Occipital lobe (tissue), 2 donors: Measurements from ENCODE around the gene LIPT1. TPM values are rescaled to one million over a fixed set of nuclear protein-coding genes. Genes with fewer than 3 reads are reported as not detected.
A peak's percentile ranks its signal among the peaks of the same experiment; 100 is the strongest.
"Not testable (repeated sequence)": the region's sequence is repeated elsewhere in the genome, so short reads cannot be mapped to it uniquely, and the experiment has no call there.

Experiments
- DNase-seq: peaks from one replicate; lab custom pipeline; 2025; lab: John Stamatoyannopoulos, UW
- total RNA-seq: library from RNA; depleted of rRNA; stranded (reverse); fragments of >200 nt; gene quantifications from one replicate; pipeline ENCODE4 v1.2.3, GENCODE V29; 2014

The LIPT1 gene
- total RNA-seq: 11.5 TPM

DNA sequence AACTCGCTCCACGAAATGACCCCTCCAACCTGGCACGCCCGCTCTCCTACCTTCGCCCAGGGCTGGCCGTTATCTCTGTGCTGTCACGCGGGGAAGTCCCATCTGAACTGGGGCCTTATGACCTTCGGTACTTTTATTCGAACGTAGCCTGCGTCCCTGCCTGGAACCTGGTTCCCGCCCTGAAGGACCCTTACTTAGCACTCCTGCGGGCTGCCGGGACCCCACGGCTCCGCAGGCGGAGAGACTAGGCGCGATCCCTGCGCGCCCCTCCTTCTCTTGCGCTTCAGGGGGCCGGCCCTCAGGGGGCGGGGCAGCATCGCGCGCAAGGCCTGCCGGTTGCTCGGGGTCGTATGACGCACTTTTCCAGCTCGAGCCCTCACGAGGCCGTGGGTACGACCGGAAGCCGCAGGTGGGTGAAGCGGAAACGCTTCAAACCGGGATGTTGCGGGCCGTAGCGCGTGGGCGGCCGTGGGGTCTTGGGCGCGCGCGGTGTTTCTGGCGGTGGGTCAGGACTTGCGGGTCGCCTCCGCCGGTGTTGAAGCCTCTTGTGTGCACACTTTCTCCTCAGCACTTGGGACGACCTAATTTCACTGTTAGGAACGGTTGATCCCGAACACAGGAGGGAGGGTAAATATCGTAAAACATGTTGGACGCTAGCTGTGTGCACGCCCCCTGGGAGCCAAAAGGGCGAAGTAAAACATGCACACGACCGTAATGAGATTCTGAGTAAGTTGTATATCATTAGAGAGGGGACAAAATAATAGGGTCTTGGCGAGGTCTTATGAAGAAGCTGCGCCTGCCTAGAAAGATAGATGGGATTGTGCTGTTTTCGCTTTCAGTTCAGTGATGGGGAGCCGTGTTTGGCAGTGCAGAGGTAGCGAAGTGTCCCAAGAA, at the start of gene LIPT1, which contains the start of gene TSGA10:
TSS of gene LIPT1 (plus strand) at position 325 of the 894 bp plus-strand sequence. CDS start 6,991 bp downstream, outside the sequence.
TSS of gene TSGA10 (minus strand) at position 300 of the 894 bp plus-strand sequence. CDS start 45,503 bp downstream, outside the sequence.
- peak; percentile 86 for DNase-seq

DNA sequence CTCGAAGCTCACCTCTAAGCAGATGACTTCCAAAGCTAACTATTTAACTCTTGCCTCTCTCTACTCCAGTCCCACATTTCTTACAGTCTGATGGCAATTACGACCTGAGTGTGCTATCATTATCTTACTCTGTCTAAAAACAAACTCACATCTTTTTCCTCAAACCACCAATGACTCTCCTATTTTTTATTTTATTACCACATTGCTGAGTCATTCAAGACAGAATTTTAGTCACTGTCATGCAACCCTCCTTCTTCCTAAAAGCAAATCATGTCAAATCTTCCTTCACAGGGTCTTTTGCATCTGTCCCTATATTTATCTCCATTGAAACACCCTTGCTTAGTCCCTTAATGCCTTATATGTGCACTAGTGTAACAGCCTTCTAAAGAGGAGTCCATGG, 47.9 kb upstream of the LIPT1 start:
- no peak for DNase-seq

DNA sequence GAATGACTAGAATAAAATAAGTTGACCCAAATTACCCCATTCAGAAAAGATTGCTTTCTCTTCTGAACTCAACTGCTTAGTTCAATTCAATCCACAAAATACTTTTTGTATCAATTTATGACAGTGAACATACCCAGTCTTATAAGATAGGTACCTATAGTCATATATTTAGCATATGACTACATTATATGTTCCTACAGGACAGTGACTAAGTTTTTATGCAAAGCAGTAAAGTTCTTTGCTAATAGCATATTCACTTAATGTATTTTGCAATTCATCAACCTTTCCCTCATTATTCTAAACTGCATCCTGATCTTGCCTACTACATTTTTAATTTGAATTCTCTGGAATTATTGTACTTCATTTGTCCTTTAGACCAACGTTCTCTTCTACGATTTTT, 43.5 kb upstream of the LIPT1 start:
- no peak for DNase-seq

DNA sequence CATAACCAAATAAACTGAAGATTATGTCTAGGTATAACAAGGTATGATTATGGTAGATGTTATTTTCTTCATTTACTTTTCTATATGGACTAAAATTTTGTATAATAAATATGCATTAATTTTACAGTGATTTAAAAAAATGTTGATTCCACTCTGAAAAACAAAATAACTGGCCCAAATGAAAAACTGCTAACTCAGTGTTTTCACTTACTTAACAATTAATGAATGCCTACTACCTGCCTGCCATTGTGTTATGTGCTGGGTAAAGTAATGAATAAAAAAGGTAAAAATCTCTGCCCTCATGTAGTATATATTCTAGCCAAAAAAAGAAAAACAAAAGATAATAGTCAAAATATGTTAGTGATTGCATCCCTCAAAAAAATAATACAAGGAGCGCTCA, 42.8 kb upstream of the LIPT1 start:
- no peak for DNase-seq

DNA sequence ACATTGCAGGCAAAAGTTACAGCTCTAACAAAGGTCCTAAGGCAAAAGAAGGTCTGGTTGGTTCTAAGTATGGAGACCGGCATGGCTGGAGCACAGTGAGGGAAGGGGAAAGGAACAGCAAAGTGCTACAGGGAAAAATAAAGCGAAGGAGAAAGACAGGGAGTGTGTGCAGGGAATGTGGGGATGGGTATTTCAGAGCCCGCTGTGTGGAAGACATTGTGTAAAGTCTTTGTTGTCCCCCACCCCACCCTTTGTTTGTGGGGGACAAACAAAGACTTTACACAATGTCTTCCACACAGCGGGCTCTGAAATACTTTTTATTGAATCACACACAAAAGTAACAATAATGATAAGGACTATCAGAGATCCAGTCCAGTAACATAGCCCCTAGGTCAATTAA, 42.1 kb upstream of the LIPT1 start:
- no peak for DNase-seq

DNA sequence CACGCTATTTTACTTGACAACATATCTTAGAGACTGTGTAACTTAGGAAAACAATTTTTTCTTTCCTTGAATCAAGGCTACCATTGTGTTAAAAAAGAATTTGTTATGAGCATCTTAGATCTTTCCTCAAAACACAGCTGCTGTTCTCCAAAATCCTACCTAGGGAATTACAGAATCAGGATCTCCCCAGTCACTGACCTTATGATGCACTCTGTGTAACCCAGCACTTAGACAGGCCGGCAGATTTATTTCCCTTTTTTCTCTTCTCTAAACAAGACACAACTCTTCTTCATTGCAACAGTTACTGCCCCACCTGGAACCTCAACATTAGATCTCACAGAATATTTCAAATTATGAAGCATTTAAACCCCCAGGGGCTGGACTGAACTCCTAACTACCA, 26.8 kb upstream of the LIPT1 start:
- DNase-seq: no peak

DNA sequence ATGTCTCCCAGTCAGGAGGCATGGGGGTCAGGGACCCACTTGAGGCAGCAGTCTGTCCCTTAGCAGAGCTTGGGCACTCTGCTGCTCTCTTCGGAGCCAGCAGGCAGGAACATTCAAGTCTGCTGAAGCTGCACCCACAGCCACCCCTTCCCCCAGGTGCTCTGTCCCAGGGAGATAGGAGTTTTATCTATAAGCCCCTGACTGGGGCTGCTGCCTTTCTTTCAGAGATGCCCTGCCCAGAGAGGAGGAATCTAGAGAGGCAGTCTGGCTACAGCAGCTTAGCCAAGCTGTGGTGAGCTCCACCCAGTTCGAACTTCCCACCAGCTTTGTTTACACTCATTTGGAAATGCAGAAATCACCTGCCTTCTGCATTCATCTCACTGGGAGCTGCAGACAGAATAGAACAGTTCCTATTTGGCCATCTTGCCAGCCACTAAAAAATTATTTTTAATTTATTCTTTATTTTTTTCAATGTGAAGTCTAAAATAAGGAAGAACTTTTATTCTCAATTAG, 19.7 kb upstream of the LIPT1 start:
- not testable (repeated sequence) for DNase-seq

DNA sequence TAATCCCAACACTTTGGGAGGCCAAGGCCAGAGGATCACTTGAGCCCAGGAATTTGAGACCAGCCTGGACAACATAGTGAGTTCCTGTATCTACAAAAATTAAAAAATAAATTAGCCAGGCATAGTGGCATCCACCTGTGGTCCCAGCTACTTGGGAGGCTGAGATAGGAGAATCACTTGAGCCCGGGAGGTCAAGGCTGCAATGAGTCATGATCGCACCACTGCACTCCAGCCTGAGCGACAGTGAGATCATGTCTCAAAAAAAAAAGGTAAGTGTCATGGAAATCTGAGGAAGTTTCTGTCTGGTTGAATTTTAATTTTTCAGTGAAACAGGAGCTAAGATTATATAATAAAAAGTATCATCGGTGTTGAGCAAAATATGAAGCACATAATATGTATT, 15.8 kb upstream of the LIPT1 start:
- DNase-seq: no peak

DNA sequence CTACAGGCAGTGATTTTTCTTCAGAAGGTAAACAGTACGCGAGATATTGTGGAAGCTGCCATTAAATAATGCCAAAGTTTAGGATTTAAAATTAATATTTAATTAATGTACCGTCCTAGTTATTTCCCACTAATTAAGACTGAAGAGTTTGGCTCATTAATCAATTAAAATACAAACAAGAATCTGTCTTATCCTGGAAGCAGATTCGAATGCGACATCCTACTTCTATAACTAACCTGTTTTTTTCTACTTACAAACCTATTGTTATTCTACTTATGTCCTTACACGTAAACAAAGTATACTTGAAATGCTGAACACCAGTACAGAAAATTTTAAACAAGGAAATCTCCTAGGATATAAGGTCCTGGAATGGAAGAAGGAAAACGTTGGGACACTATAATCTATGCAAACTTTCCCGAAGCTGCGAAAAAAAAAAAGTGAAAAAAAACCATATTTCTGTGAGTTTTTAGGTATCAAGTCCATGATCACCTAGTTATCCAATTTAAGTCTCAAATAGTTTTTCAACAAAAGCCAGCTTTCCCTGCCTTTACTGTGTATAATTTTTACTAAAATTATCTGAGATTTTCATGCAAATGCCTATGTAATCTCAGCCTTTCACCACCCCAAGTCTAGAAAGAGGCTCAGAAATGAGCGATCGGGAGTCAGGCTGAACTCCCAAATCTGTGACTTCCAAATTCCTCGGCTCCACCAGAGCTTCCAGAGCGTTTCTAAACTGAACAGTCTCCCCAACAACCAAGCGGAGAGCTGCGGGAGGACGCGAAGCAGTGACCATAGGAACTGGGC, 14.5 kb upstream of the LIPT1 start:
- DNase-seq: no peak

DNA sequence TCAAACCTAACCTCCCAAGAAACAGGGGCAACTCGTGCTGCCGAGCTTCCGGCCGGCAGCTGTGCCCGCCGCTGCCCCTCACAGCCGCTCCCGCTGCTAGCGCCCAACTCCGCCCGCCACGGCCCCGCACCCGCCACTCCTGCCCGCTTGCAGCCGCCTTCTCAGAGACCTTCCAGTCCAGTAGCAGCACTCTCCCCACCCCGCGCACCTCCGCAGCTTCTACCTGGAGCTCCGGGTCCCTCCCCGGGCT, 14.0 kb upstream of the LIPT1 start:
- DNase-seq: no peak

DNA sequence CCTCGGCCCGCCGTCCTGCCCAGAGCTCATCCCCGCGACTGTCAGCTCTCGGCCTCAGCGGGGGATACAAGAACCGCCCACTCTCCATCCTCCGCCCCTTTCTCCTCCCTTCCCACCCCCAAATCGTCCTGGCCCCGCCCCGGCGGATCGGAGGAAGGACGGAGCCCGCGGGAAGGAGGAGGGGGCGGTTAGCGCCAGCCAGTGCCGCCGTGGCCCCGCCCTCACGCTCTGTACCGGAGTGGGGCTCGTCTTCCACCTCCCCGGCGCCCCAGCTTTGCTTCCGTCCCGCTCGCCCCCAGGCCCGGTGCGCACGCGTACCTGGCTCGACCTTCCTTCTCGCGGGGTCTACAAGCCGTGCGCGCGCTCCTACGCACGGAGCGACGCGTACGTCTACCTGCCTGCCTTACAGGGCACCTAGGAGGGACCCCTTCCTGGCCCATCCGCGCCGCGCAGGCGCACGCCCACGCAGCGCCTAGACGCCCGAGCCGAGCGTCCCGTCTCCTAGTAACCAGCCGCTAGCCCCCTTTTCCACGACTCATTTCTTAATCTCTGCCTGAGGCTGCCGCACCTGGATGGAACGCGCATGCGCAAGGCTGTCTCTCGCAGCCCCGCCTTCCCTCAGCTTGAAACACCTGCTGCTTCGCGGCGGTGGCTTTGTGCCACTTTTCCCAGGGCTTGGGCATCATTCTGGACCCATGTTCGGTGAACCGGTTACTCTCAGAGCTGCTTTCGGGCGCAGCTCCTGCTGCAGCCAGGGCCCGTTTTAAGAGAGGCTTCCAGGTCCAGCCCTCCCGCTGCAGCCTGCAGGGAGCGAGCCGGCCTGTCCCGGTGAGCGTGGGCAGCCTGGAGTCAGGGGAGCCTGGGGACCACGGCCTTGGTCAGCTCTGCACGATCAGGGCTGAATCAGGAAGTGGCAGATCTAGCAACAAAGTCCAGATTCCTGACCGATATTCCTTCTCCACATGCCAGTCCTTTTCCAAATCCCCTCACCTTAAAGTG, 13.4 kb upstream of the LIPT1 start, which contains the start of gene C2orf15:
TSS of gene C2orf15 (plus strand) at position 598 of the 999 bp plus-strand sequence. CDS start 8,852 bp downstream, outside the sequence.
- DNase-seq: peak; percentile 94

DNA sequence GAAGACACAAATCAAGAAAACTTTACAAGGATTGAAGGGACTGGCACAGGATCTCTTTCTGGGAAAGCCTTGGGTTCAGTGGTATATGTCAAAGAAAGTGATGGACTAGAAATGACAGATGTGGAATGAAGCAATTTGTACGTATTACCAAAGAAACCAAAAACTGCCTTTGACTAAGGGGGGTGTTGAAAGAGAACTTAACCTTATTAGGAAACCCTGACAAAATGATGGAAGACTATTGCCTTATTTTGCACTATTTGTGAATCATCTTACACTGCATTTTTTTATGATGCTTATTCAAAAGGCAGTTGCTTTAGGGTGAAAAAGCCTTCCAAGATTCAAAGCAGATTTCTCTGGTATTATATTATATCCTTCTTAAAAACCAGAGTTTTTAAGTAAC, 4.1 kb upstream of the LIPT1 start:
- no peak for DNase-seq

DNA sequence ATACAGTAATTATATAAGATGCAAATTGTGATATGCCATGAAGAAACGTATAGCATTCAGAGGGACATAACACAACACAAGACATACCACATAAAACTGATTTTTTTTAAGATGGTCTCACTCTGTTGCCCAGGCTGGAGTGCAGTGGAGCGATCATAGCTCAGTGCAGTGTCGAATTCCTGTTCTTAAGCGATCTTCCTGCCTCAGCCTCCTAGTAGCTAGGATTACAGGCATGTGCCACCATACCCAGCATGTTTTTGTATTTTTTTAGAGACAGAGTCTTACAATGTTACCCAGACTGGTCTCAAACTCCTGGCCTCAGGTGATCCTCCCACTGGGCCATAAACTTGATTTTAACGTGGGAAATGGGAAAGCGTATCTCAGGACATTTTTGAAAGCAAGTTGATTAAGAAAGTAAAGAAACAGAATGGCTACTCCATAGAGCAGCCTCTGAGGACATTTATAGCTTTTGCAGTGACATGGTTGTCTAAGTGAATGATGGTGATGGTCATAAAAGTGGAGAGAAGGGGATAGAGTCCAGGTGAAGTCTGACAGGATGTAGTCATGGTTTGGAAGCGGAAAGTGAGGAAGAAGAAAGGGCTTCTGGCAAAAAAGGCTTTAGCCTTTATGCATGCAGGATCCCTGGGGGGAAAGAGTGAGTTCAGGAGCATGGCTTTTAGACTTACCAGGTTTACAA, 2.4 kb upstream of the LIPT1 start:
- DNase-seq: no peak

DNA sequence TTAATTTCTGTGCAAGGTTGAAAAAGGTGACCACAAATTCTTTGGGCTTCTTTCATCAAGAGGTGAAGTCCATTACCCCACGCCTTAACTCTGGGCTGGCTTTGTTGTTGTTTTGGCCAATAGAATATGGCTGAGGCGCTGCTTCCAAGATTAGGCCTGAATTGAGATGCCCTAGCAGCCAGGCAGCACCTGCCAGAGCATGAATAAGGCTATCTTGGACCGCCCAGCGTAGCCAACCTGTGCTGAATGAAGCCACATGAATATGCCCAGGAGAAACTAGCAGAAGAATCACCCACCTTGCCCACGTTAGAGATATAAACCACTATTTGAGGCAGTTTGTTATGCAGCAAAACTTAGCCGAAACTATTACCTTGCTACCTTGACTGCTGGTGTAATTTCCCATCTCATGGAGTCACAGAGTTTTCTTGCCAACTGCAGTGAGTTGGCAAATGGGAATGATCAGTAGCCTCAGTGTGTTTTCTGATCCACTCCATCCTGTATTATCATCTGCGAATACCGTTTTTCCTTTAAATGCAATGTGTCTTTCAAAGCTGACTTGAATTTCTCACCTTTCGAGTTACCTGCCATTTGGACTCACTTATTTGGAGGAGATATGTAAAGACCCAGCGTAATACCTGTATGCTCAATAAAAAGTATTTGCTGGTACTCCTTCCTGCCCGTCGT, 704 bp upstream of the LIPT1 start:
- no peak for DNase-seq

DNA sequence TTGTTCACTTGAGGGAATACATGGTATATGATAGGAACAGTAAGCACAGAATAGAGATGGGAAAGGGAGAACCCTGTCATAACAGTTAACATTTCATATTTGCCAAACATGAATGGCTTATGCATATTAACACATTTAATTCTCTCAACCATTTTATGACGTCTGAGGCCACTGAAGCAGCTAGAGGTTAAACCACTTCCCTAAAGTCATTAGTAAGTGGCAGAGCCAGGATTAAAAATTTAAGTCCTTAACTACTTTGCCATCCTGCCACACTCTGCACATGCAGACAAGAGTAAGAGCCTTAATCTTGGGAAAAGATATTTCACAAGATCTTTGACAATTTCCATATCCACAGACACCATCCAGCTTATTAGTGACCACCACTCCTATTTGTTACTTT, 2.1 kb downstream of the LIPT1 start:
- DNase-seq: no peak

DNA sequence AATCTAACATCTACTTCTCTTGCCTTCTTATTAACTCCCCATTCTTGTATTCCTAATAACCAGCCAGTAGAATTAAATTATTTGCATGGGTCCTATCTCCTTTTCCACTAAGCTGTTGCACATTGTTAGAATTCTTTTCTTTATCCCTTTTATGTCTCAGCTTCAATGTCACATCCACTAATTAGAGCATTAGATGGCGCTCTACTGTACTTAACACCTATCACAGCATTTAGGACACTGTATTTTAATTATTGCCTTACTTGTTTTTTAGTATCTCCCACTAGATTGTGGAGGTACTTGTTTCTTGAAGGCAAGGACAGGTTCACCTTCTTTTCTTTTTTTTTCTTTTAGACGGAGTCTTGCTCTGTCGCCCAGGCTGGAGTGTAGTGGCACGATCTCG, 3.8 kb downstream of the LIPT1 start:
- no peak for DNase-seq

DNA sequence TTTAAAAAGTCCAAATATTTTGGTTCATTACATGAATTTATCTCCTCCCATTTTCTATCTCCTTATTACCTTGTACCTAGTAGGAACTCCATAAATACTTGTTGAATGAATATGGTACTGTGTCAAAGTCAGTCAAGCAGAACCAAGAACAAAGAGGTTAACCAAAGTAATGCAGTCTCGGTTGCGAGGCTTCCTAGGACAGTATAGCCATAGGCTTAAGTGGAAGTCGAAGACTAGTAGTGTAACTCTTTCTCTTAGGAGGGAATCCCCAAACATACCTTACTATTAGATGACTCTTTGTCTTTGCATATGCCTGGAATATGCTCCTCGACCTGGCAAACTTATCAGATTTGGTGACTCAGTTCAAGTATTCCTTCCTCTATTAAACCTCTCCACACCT, 4.8 kb downstream of the LIPT1 start:
- no peak for DNase-seq

DNA sequence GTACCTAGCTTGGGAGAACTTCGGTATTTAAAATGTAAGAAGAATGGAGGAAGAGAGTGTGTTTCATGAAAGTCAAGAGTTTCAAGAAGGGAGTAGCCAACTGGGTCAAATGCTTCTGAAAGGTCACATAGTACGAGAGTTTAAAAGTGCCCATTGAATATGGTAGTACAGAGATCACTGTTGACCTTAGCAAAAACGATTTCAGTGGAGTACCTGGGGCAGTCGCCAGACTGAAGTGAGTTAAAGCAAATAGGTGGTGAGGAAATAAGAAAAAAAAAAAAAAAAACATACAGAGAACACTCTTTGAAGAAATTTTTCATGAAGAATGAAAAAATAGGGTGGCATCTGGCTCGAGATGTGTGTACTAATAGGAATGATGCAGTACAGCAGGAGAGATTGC, 11.5 kb downstream of the LIPT1 start:
- no peak for DNase-seq

DNA sequence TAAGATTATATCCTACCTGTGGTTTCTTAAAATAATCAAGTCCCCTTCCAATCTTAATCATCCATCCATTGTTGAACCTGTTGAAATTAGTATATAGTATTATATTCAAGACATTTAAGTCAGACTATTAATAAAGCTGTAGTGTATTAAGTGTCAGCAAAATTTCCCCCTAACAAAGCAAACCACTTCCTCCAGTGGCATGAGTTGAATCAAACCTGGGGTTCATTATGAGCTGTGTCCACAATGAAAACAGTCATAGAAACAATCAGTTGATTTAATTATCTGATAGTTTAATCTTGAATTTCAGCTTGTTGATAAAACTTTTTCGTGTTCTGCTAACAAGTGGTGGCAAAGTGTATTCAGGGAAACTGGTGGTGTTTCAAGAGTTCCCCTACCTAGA, 14.8 kb downstream of the LIPT1 start:
- no peak for DNase-seq
